Keratinocyte (primary cell): ENCODE measurements around the gene MSI2. TPM values are rescaled to one million over a fixed set of nuclear protein-coding genes. Genes with fewer than 3 reads are reported as not detected.

Experiments used
- DNase-seq: peaks from one replicate; pipeline ENCODE4 v3.0.0-alpha.2; 2011; ENCODE audit warnings: low read depth, missing footprints, low spot score
- FAIRE-seq: peaks from 2 replicates; lab custom pipeline; 2011; peaks lifted over from hg19 to GRCh38; lab: Jason Lieb, UNC
- H2AFZ ChIP-seq: 2 replicates; pipeline ENCODE4 v1.6.0; 2012; ENCODE audit warnings: low read length, control low read depth, inconsistent platforms; ENCODE audit not compliant: control insufficient read depth
- H3K27ac ChIP-seq: 2 replicates; pipeline ENCODE4 v1.5.1; 2011; ENCODE audit warnings: low read length; ENCODE audit not compliant: control insufficient read depth, insufficient read depth
- H3K27me3 ChIP-seq: 3 replicates; pipeline ENCODE4 v1.6.0; 2011; ENCODE audit warnings: low read length; ENCODE audit not compliant: control insufficient read depth, insufficient read depth; ENCODE audit errors: extremely low read depth
- H3K36me3 ChIP-seq, 2 experiments: 2 replicates in 1 of 2; 3 replicates in 1 of 2; pipeline ENCODE4 v1.5.1; 2011; ENCODE audit warnings: low read length in 2 of 2, mild to moderate bottlenecking in 1 of 2; ENCODE audit not compliant: control insufficient read depth in 2 of 2, insufficient read depth in 2 of 2; ENCODE audit errors: extremely low read depth in 1 of 2
- H3K4me1 ChIP-seq: 3 replicates; pipeline ENCODE4 v1.5.1; 2011; ENCODE audit warnings: low read length; ENCODE audit not compliant: control insufficient read depth, insufficient read depth; ENCODE audit errors: extremely low read depth
- H3K4me2 ChIP-seq: 3 replicates; pipeline ENCODE4 v1.6.0; 2011; ENCODE audit warnings: low read depth, low read length; ENCODE audit not compliant: control insufficient read depth, insufficient read depth; ENCODE audit errors: extremely low read depth
- H3K4me3 ChIP-seq, 3 experiments: fragments of 200-600 bp in 1 of 3; sonication (generic) in 1 of 3; 2 replicates in 2 of 3; 3 replicates in 1 of 3; pipeline ENCODE4 v1.5.1; 2011 to 2016; ENCODE audit warnings: low read length in 3 of 3, mild to moderate bottlenecking in 3 of 3, control low read depth in 2 of 3, inconsistent platforms in 1 of 3, low read depth in 1 of 3, mixed read lengths in 1 of 3, mixed run types in 1 of 3, moderate library complexity in 1 of 3; ENCODE audit not compliant: control insufficient read depth in 2 of 3, insufficient read depth in 2 of 3; ENCODE audit errors: extremely low read depth in 1 of 3
- H3K79me2 ChIP-seq: 2 replicates; pipeline ENCODE4 v1.6.0; 2012; ENCODE audit warnings: low read length; ENCODE audit not compliant: control insufficient read depth, insufficient read depth
- H3K9ac ChIP-seq: 3 replicates; pipeline ENCODE4 v1.6.0; 2011; ENCODE audit warnings: low read length; ENCODE audit not compliant: control insufficient read depth, insufficient read depth; ENCODE audit errors: extremely low read depth
- H3K9me1 ChIP-seq: 3 replicates; pipeline ENCODE4 v1.6.0; 2011; ENCODE audit warnings: low read length; ENCODE audit not compliant: control insufficient read depth, insufficient read depth; ENCODE audit errors: extremely low read depth
- H3K9me3 ChIP-seq: 2 replicates; pipeline ENCODE4 v1.5.1; 2012; ENCODE audit warnings: low read depth, low read length; ENCODE audit not compliant: control insufficient read depth
- H4K20me1 ChIP-seq: 3 replicates; pipeline ENCODE4 v1.6.0; 2011; ENCODE audit warnings: low read length; ENCODE audit not compliant: control insufficient read depth, insufficient read depth; ENCODE audit errors: extremely low read depth
- EZH2 ChIP-seq: IDR thresholded peaks from one replicate; pipeline ENCODE4 v1.6.1; 2012; ENCODE audit warnings: inconsistent platforms, mild to moderate bottlenecking, low read length, moderate library complexity
- dilution Hi-C: fragments of 300-500 bp; cut with MboI; formaldehyde crosslinking; loops from one replicate; pipeline ENCODE4 v1.7.0; 2020; ENCODE audit warnings: low sequenced_read_pairs; ENCODE audit not compliant: extremely low pct_ligation_motif_present
- polyA plus RNA-seq, 5 experiments: library from polyadenylated mRNA; depleted of rRNA in 3 of 5; stranded (reverse) in 3 of 5; stranded (forward) in 1 of 5; unstranded in 1 of 5; fragments of >200 nt; gene quantifications; 1 replicate in 1 of 5; 2 replicates in 3 of 5; 3 replicates in 1 of 5; pipeline versions ENCODE4 v1.2.1 to v1.2.3, GENCODE V29; 2011 to 2012; ENCODE audit warnings: missing spikeins in 2 of 5, low read depth in 1 of 5, low replicate concordance in 1 of 5
- TF ChIP-seq, protein P1 (sequence below), 3 experiments: IDR thresholded peaks in 1 of 3; conservative IDR thresholded peaks in 1 of 3; optimal IDR thresholded peaks in 1 of 3; 2 replicates in 2 of 3; 3 replicates in 1 of 3; pipeline versions ENCODE3 to v1.5.1; 2011; ENCODE audit warnings: low read length in 3 of 3, mild to moderate bottlenecking in 3 of 3, moderate library complexity in 2 of 3, control low read depth in 1 of 3, inconsistent platforms in 1 of 3; ENCODE audit not compliant: insufficient read depth in 2 of 3; ENCODE audit errors: extremely low read depth in 1 of 3

MSI2 gene
- polyA plus RNA-seq, 1 donor (not counting 4 experiments of a cell fraction or from before 2014, with no cell fraction given): 22.3 TPM

DNA sequence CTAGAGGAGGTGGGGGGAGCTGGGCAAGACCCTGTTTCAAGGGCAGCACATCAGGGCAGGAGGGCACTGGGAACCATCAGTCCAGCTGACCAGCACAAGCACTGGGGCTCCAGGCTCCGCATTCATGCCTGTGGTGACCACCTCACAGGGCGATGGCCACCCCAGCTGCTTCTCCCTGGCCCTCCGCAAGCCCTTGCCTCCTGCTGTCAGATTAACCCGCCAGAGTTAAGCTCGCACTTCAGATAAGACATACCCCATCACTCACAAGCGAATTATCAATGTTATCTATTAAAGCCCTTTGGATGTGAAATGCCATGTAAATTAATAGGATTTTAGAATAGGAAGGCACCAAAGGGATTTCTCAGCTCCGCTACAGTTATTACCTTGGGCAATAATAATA, 383.8 kb downstream of the MSI2 start:
- no peak for DNase-seq
- no peak overlapping the region for H3K27ac ChIP-seq
- peaks cover 0 to 1% of the 10 kb centered on the region in 2 experiments for H3K36me3 ChIP-seq
- H3K4me3 ChIP-seq: no peak overlapping the region
- no peaks in the 10 kb centered on the region for H3K79me2 ChIP-seq
- H2AFZ ChIP-seq: no peak overlapping the region
- no peak overlapping the region for H3K4me2 ChIP-seq
- dilution Hi-C loops: no loop called here
- H3K9me1 ChIP-seq: no peaks in the 10 kb centered on the region
- H3K27me3 ChIP-seq: no peaks in the 10 kb centered on the region
- TF ChIP-seq, protein P1, sequence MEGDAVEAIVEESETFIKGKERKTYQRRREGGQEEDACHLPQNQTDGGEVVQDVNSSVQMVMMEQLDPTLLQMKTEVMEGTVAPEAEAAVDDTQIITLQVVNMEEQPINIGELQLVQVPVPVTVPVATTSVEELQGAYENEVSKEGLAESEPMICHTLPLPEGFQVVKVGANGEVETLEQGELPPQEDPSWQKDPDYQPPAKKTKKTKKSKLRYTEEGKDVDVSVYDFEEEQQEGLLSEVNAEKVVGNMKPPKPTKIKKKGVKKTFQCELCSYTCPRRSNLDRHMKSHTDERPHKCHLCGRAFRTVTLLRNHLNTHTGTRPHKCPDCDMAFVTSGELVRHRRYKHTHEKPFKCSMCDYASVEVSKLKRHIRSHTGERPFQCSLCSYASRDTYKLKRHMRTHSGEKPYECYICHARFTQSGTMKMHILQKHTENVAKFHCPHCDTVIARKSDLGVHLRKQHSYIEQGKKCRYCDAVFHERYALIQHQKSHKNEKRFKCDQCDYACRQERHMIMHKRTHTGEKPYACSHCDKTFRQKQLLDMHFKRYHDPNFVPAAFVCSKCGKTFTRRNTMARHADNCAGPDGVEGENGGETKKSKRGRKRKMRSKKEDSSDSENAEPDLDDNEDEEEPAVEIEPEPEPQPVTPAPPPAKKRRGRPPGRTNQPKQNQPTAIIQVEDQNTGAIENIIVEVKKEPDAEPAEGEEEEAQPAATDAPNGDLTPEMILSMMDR (optimal IDR thresholded peaks at IDR 0.05 in 1 of 3, IDR thresholded peaks at IDR 0.05 in 1 of 3, conservative IDR thresholded peaks at IDR 0.05 in 1 of 3; ENCODE audit: extremely low read depth in 1 of 3, insufficient read depth in 2 of 3, low read length in 3 of 3): no peak
- TF ChIP-seq EZH2: no peak
- H3K9ac ChIP-seq: no peak overlapping the region
- peaks cover 19% of the 10 kb centered on the region for H3K4me1 ChIP-seq
- no peaks in the 10 kb centered on the region for H4K20me1 ChIP-seq
- H3K9me3 ChIP-seq: no peaks in the 10 kb centered on the region
- FAIRE-seq: no peak

DNA sequence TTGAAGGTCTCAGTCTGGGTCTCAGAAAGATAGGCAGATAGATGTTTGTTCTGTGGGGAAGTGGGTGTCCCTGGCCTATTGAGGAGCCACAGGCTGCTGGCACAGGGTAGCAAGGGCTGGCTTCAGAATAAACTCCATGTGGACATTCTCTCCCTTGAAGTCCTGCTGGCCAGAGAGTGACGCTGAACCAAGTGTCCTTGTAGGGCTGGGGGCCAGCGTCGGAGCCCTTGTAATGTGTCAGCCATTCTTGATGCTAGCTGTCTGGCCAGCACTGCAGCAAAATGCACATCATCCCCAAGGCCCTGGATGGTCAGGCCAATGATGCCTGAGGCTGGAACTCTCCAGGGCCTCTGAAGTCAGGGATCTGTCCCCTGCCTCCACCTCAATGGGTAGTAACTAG, 385.4 kb downstream of the MSI2 start:
- peaks cover 0 to 1% of the 10 kb centered on the region in 2 experiments for H3K36me3 ChIP-seq
- no peak overlapping the region for H2AFZ ChIP-seq
- H4K20me1 ChIP-seq: no peaks in the 10 kb centered on the region
- H3K4me1 ChIP-seq: peaks cover 13% of the 10 kb centered on the region
- no peaks in the 10 kb centered on the region for H3K79me2 ChIP-seq
- no peaks in the 10 kb centered on the region for H3K9me3 ChIP-seq
- H3K4me3 ChIP-seq: no peak overlapping the region
- dilution Hi-C loops: no loop called here
- no peak overlapping the region for H3K4me2 ChIP-seq
- no peak for TF ChIP-seq EZH2
- TF ChIP-seq, protein P1 (optimal IDR thresholded peaks at IDR 0.05 in 1 of 3, IDR thresholded peaks at IDR 0.05 in 1 of 3, conservative IDR thresholded peaks at IDR 0.05 in 1 of 3; ENCODE audit: extremely low read depth in 1 of 3, insufficient read depth in 2 of 3, low read length in 3 of 3): no peak
- no peaks in the 10 kb centered on the region for H3K27me3 ChIP-seq
- FAIRE-seq (no peak), DNase-seq (no peak)
- no peaks in the 10 kb centered on the region for H3K9me1 ChIP-seq
- no peak overlapping the region for H3K27ac ChIP-seq
- H3K9ac ChIP-seq: no peak overlapping the region
